Gastroesophageal sphincter (tissue), 4 donors: ENCODE data around the gene BMERB1. TPM values are rescaled to one million over a fixed set of nuclear protein-coding genes. Genes with fewer than 3 reads are reported as not detected.

Experiments
- ATAC-seq: fragments of 150-250 bp; one replicate; pipeline ENCODE4 v1.9.1; 2016; ENCODE audit warnings: mild to moderate bottlenecking, moderate library complexity
- H3K27ac ChIP-seq, 4 donors: fragments of 200-600 bp; sonication (generic) in 3 of 4; 1 replicate in 3 of 4; 2 replicates in 1 of 4; pipeline ENCODE4 v1.5.1; 2016 to 2019
- H3K27me3 ChIP-seq: fragments of 200-600 bp; sonication (generic); one replicate; pipeline ENCODE4 v1.5.1; 2019
- H3K36me3 ChIP-seq, 2 donors: fragments of 200-600 bp; sonication (generic); one replicate each; pipeline ENCODE4 v1.5.1; 2019; ENCODE audit warnings: control low read depth in 1 of 2
- H3K4me1 ChIP-seq, 3 donors: fragments of 200-600 bp; sonication (generic); 1 replicate in 2 of 3; 2 replicates in 1 of 3; pipeline ENCODE4 v1.5.1; 2016 to 2019; ENCODE audit warnings: control low read depth in 2 of 3
- H3K4me3 ChIP-seq, 2 donors: fragments of 200-600 bp; sonication (generic); one replicate each; pipeline ENCODE4 v1.5.1; 2019; ENCODE audit warnings: mild to moderate bottlenecking in 1 of 2, moderate library complexity in 1 of 2
- H3K9me3 ChIP-seq, 3 donors: fragments of 200-600 bp; sonication (generic); one replicate each; pipeline ENCODE4 v1.5.1; 2017 to 2019; ENCODE audit warnings: control low read depth in 2 of 3
- EP300 ChIP-seq: sonication (generic); formaldehyde crosslinking; IDR thresholded peaks from one replicate; pipeline ENCODE4 v1.6.1; 2017; ENCODE audit warnings: antibody characterized with exemption, mild to moderate bottlenecking
- POLR2A ChIP-seq, 2 donors: fragments of 450-650 bp; IDR thresholded peaks; one replicate each; pipeline ENCODE4 v1.6.1; 2017; ENCODE audit warnings: antibody characterized with exemption in 2 of 2, mild to moderate bottlenecking in 2 of 2, moderate library complexity in 1 of 2
- POLR2AphosphoS5 ChIP-seq: sonication (generic); formaldehyde crosslinking; IDR thresholded peaks from one replicate; pipeline ENCODE4 v1.6.1; 2017; ENCODE audit warnings: antibody characterized with exemption
- WGBS, 2 donors: methylation state at CpG; one replicate each; pipeline ENCODE4 v1.1.5; 2018; ENCODE audit warnings: low coverage in 1 of 2; 5-methylcytosine and 5-hydroxymethylcytosine counted together
- total RNA-seq, 4 donors: library from RNA; depleted of rRNA; stranded (reverse); fragments of >200 nt; gene quantifications; one replicate each; pipeline ENCODE4 v1.1.0, GENCODE V29; 2016
- TF ChIP-seq, protein P1 (sequence below), 4 experiments: fragments of 200-600 bp in 2 of 4; fragments of 450-650 bp in 2 of 4; sonication (generic) in 1 of 4; IDR thresholded peaks; one replicate each; pipeline ENCODE4 v1.5.1; 2017 to 2019; ENCODE audit warnings: antibody characterized with exemption in 4 of 4, mild to moderate bottlenecking in 2 of 4, moderate library complexity in 2 of 4

The BMERB1 gene
- total RNA-seq, 4 donors from 2014 or later = 84.5 to 135 (median 101) TPM

DNA sequence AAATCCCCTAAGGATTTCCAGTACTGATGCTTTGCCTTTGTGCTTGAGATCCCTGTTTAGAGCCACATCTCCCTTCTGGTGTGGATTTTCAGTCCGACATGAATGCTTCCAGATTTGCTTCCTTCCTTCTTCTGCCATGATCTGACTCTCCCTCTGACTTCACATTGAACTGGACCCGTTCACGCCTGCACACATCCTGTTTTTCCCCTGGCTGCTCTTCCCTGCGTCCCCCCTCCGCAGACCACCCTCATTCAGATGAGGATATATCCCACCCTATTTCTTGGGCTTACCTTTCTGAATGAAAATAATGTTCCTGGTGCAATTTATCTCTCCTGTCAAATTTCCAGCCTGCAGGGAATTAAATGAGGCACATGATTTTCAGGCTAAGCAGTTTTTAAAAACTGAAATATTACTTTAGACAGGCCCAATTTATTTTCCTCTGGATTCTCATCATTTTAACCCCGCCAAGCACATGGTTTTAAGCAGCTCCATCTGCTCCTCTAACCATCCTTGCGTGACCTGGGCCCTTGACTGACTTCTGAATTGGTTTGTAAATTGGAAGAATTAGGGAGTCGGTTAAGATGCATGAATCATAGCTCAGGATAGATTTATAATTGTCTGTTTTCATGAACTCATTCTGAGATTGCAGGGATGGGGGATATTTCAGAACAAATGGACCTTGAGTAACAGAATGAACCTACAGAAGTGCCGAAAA is 59.2 kb downstream of the BMERB1 start:
- peak overlapping the region in 3 of 4 donors; percentile 43 to 63 (median 52) for H3K27ac ChIP-seq
- no peaks in the 10 kb centered on the region for H3K36me3 ChIP-seq
- peak; percentile 63 for ATAC-seq
- WGBS, 2 donors = 37 to 41% methylated on average over 8 to 9 of the region's 9 CpGs
- no peak overlapping the region for H3K4me3 ChIP-seq
- H3K9me3 ChIP-seq = no peaks in the 10 kb centered on the region
- H3K4me1 ChIP-seq = peaks cover 0 to 52% (median 16%) of the 10 kb centered on the region in 3 donors
- no peaks in the 10 kb centered on the region for H3K27me3 ChIP-seq
- peak; percentile 29 for TF ChIP-seq POLR2AphosphoS5
- TF ChIP-seq, protein P1, sequence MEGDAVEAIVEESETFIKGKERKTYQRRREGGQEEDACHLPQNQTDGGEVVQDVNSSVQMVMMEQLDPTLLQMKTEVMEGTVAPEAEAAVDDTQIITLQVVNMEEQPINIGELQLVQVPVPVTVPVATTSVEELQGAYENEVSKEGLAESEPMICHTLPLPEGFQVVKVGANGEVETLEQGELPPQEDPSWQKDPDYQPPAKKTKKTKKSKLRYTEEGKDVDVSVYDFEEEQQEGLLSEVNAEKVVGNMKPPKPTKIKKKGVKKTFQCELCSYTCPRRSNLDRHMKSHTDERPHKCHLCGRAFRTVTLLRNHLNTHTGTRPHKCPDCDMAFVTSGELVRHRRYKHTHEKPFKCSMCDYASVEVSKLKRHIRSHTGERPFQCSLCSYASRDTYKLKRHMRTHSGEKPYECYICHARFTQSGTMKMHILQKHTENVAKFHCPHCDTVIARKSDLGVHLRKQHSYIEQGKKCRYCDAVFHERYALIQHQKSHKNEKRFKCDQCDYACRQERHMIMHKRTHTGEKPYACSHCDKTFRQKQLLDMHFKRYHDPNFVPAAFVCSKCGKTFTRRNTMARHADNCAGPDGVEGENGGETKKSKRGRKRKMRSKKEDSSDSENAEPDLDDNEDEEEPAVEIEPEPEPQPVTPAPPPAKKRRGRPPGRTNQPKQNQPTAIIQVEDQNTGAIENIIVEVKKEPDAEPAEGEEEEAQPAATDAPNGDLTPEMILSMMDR (IDR thresholded peaks at IDR 0.05) = no peak

DNA sequence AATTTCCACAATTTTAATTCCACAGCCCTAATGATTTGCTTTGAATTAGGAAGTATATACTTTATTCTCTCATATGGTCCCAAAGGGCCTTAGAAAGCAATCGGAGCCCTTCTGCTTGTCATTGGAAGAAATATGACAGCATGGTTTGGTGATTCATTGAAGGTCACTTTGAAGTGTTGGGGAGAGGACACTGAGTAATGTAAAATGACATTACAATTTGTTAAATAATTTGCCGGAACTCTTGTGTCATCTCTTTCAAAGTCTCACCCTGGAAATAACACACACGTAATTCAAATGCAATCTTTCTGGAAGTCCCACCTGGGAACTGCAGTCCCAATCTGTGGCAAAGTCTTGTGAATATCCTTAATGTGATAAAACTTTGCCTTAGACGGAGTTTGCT is 59.8 kb downstream of the BMERB1 start:
- no peaks in the 10 kb centered on the region for H3K27me3 ChIP-seq
- no peak overlapping the region for H3K4me3 ChIP-seq
- no peaks in the 10 kb centered on the region for H3K36me3 ChIP-seq
- peaks cover 0 to 52% (median 11%) of the 10 kb centered on the region in 3 donors for H3K4me1 ChIP-seq
- peak overlapping the region in 3 of 4 donors; percentile 43 to 63 (median 52) for H3K27ac ChIP-seq
- peak; percentile 82 for TF ChIP-seq POLR2AphosphoS5
- TF ChIP-seq EP300 = no peak
- TF ChIP-seq, protein P1 (IDR thresholded peaks at IDR 0.05) = no peak
- TF ChIP-seq POLR2A (IDR thresholded peaks at IDR 0.05) = no peak
- no peaks in the 10 kb centered on the region for H3K9me3 ChIP-seq
- 20 to 25% methylated on average over 2 to 4 of the region's 4 CpGs for WGBS, 2 donors
- peak; percentile 65 for ATAC-seq

DNA sequence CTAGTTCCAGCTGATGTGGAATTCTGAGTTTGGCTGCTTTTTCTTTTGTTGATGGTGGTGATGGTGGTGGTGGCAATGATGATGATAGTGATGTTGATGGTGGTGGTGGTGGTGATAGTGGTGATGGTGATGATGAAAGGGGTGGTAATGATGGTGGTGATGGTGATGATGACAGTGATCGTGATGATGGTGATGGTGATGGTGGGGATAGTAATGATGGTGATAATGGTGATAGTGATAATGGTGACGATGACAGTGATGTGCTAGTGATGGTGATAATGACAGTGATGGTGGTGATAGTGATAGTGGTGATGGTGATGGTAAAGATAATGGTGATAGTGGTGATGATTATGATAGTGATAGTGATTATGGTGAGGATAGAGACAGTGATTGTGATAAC is 61.5 kb downstream of the BMERB1 start:
- TF ChIP-seq POLR2AphosphoS5 (no peak), EP300 (no peak), POLR2A (IDR thresholded peaks at IDR 0.05) (no peak)
- TF ChIP-seq, protein P1 (IDR thresholded peaks at IDR 0.05) = no peak
- ATAC-seq = no peak
- 93 to 100% methylated on average over 2 of the region's 2 CpGs for WGBS, 2 donors
- Histone ChIP-seq H3K9me3 (no peaks in the 10 kb centered on the region), H3K27me3 (no peaks in the 10 kb centered on the region), H3K4me1 (peaks cover 0 to 40% (median 3%) of the 10 kb centered on the region in 3 donors), H3K27ac (no peak overlapping the region), H3K36me3 (no peaks in the 10 kb centered on the region), H3K4me3 (no peak overlapping the region)

DNA sequence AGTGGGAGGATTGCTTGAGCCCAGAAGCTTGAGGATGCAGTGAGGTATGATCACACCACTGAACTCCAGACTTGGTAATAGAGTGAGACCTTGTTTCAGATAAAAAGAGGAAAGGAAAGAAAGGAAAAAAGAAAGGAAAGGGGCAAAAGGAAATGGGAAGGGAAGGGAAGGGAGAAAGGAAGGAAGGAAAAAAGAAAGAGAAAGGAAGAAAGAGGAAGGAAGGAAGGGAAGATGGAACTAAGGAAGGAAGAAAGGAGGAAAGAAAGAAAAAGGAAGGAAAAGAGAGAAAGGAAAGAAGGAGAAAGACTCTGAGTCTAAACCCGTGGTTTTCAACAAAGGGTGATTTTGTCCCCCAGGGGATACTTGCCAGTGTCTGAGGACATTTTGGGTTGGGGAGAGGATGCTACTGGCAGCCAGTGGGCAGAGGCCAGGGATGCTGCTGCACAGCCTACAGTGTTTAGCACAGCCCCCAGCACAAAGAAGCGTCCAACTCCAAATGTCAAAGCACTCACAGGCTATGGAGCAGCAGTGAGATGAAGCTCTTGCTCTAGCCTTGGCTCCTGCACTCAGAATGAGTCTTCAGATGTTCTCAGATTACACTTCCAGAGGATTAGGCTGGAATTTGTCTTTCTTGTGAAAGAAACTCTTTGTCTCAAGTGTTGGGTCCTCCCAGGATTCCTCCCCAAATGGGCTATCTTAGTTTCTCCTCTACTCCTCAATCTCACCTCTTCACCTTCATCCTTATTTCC is 64.2 kb downstream of the BMERB1 start:
- Histone ChIP-seq H3K4me1 (peaks cover 0 to 33% (median under 1%) of the 10 kb centered on the region in 3 donors), H3K27me3 (no peaks in the 10 kb centered on the region), H3K36me3 (no peaks in the 10 kb centered on the region), H3K4me3 (no peak overlapping the region), H3K9me3 (no peaks in the 10 kb centered on the region), H3K27ac (peak overlapping the region in 1 of 4 donors; percentile 33)
- TF ChIP-seq POLR2A (IDR thresholded peaks at IDR 0.05) (no peak), EP300 (no peak), POLR2AphosphoS5 (no peak)
- TF ChIP-seq, protein P1 (IDR thresholded peaks at IDR 0.05) = no peak
- ATAC-seq = peak; percentile 25
- 46 to 52% methylated on average over 1 to 2 of the region's 2 CpGs for WGBS, 2 donors
